Stimulated activated naive B cell treated with anti-CD40 and anti-IgM and Interleukin-4, amounts not matched to agents 10 μg/mL and 1 μg/mL and 100 μg/mL, for 72 hours (primary cell): Measurements from ENCODE around the gene IKZF3.

Experiments
- ATAC-seq, 2 donors: fragments of 150-1000 bp; cut with Tn5 transposase; replicated peaks; 2 replicates each; pipeline ENCODE4 v1.10.0; 2021; ENCODE audit warnings: moderate library complexity in 1 of 2
- DNase-seq: peaks from one replicate; pipeline ENCODE4 v3.0.0; 2021
- H3K27ac Mint-ChIP-seq: one replicate; pipeline ENCODE4 v1.8.0; 2022; ENCODE audit warnings: mild to moderate bottlenecking, mixed read lengths
- H3K27me3 Mint-ChIP-seq, 2 donors: one replicate each; pipeline ENCODE4 v1.8.0; 2022; ENCODE audit warnings: mixed read lengths in 2 of 2
- H3K36me3 Mint-ChIP-seq, 2 donors: one replicate each; pipeline ENCODE4 v1.8.0; 2022; ENCODE audit warnings: mixed read lengths in 2 of 2, mild to moderate bottlenecking in 1 of 2
- H3K4me1 Mint-ChIP-seq, 2 donors: one replicate each; pipeline ENCODE4 v1.8.0; 2022; ENCODE audit warnings: mixed read lengths in 2 of 2, mild to moderate bottlenecking in 1 of 2
- H3K4me3 Mint-ChIP-seq, 2 donors: one replicate each; pipeline ENCODE4 v1.8.0; 2022; ENCODE audit warnings: mild to moderate bottlenecking in 2 of 2, mixed read lengths in 2 of 2, moderate library complexity in 1 of 2
- H3K9me3 Mint-ChIP-seq, 2 donors: one replicate each; pipeline ENCODE4 v1.8.0; 2022; ENCODE audit warnings: mixed read lengths in 2 of 2, mild to moderate bottlenecking in 1 of 2

IKZF3 gene

GRCh38 chr17:39820541-39820940 is 43.6 kb downstream of the IKZF3 start:
- ATAC-seq (no peak), DNase-seq (no peak)
- Mint-ChIP-seq H3K27me3 (no peaks in the 10 kb centered on the region), H3K36me3 (peaks cover 63 to 70% of the 10 kb centered on the region in 2 donors), H3K4me3 (peak overlapping the region; percentile 47 to 62), H3K27ac (peak overlapping the region; percentile 94), H3K4me1 (peaks cover 41 to 52% of the 10 kb centered on the region in 2 donors), H3K9me3 (peaks cover 21 to 25% of the 10 kb centered on the region in 2 donors)

GRCh38 chr17:39818358-39819000 is 45.6 kb downstream of the IKZF3 start:
- H3K4me1 Mint-ChIP-seq = peaks cover 50 to 66% of the 10 kb centered on the region in 2 donors
- H3K27ac Mint-ChIP-seq = peak overlapping the region; percentile 93
- H3K36me3 Mint-ChIP-seq = peaks cover 57 to 70% of the 10 kb centered on the region in 2 donors
- no peaks in the 10 kb centered on the region for H3K27me3 Mint-ChIP-seq
- DNase-seq = no peak
- peak; percentile 11 to 12 for ATAC-seq
- peak overlapping the region; percentile 52 to 55 for H3K4me3 Mint-ChIP-seq
- peaks cover 11 to 15% of the 10 kb centered on the region in 2 donors for H3K9me3 Mint-ChIP-seq

- no peak overlapping the region for H3K4me3 Mint-ChIP-seq
- H3K36me3 Mint-ChIP-seq = peaks cover 48 to 69% of the 10 kb centered on the region in 2 donors
- H3K9me3 Mint-ChIP-seq = peaks cover 3 to 4% of the 10 kb centered on the region in 2 donors
- DNase-seq (no peak), ATAC-seq (no peak)
- H3K27ac Mint-ChIP-seq = no peak overlapping the region
- H3K4me1 Mint-ChIP-seq = peaks cover 38 to 58% of the 10 kb centered on the region in 2 donors
- no peaks in the 10 kb centered on the region for H3K27me3 Mint-ChIP-seq
These were observed 47.8 kb downstream of the IKZF3 start for GRCh38 chr17:39816272-39816671.

GRCh38 chr17:39814497-39814896 is 49.6 kb downstream of the IKZF3 start:
- peaks cover 44 to 60% of the 10 kb centered on the region in 2 donors for H3K36me3 Mint-ChIP-seq

GRCh38 chr17:39813631-39814030 is 50.5 kb downstream of the IKZF3 start:
- H3K4me3 Mint-ChIP-seq = no peak overlapping the region

More at GRCh38 chr17:39814497-39814896, 49.6 kb downstream of the IKZF3 start:
- peak overlapping the region; percentile 67 for H3K27ac Mint-ChIP-seq
- H3K27me3 Mint-ChIP-seq = no peaks in the 10 kb centered on the region
- H3K4me1 Mint-ChIP-seq = peaks cover 30 to 50% of the 10 kb centered on the region in 2 donors
- ATAC-seq = no peak
- DNase-seq = no peak
- H3K4me3 Mint-ChIP-seq = no peak overlapping the region
- peaks cover 3 to 5% of the 10 kb centered on the region in 2 donors for H3K9me3 Mint-ChIP-seq

GRCh38 chr17:39812466-39812865 is 51.6 kb downstream of the IKZF3 start:
- H3K27me3 Mint-ChIP-seq = no peaks in the 10 kb centered on the region
- DNase-seq (no peak), ATAC-seq (no peak)
- H3K9me3 Mint-ChIP-seq = peaks cover 3 to 5% of the 10 kb centered on the region in 2 donors
- peak overlapping the region; percentile 76 for H3K27ac Mint-ChIP-seq
- H3K4me3 Mint-ChIP-seq = no peak overlapping the region
- peaks cover 48 to 62% of the 10 kb centered on the region in 2 donors for H3K36me3 Mint-ChIP-seq
- peaks cover 32 to 57% of the 10 kb centered on the region in 2 donors for H3K4me1 Mint-ChIP-seq

More at GRCh38 chr17:39813631-39814030, 50.5 kb downstream of the IKZF3 start:
- H3K9me3 Mint-ChIP-seq = peaks cover 3 to 5% of the 10 kb centered on the region in 2 donors
- DNase-seq (no peak), ATAC-seq (peak; percentile 19 to 25)
- peaks cover 50 to 61% of the 10 kb centered on the region in 2 donors for H3K36me3 Mint-ChIP-seq
- H3K4me1 Mint-ChIP-seq = peaks cover 34 to 56% of the 10 kb centered on the region in 2 donors
- peak overlapping the region; percentile 89 for H3K27ac Mint-ChIP-seq
- no peaks in the 10 kb centered on the region for H3K27me3 Mint-ChIP-seq

GRCh38 chr17:39810939-39811728 is 53.0 kb downstream of the IKZF3 start:
- Mint-ChIP-seq H3K36me3 (peaks cover 48 to 69% of the 10 kb centered on the region in 2 donors), H3K27ac (peak overlapping the region; percentile 90)

GRCh38 chr17:39809221-39809620 is 54.9 kb downstream of the IKZF3 start:
- Mint-ChIP-seq H3K27ac (peak overlapping the region; percentile 70), H3K4me1 (peaks cover 39 to 69% of the 10 kb centered on the region in 2 donors), H3K36me3 (peaks cover 43 to 65% of the 10 kb centered on the region in 2 donors), H3K9me3 (peaks cover 3 to 5% of the 10 kb centered on the region in 2 donors), H3K4me3 (no peak overlapping the region), H3K27me3 (no peaks in the 10 kb centered on the region)
- no peak for DNase-seq
- peak; percentile 46 to 59 for ATAC-seq

More at GRCh38 chr17:39810939-39811728, 53.0 kb downstream of the IKZF3 start:
- Mint-ChIP-seq H3K4me3 (peak overlapping the region in 1 of 2 donors; percentile 8), H3K4me1 (peaks cover 38 to 67% of the 10 kb centered on the region in 2 donors), H3K9me3 (peaks cover 3 to 5% of the 10 kb centered on the region in 2 donors), H3K27me3 (no peaks in the 10 kb centered on the region)
- DNase-seq (no peak), ATAC-seq (no peak)

GRCh38 chr17:39808409-39808997 is 55.6 kb downstream of the IKZF3 start:
- H3K27me3 Mint-ChIP-seq = no peaks in the 10 kb centered on the region
- peaks cover 35 to 62% of the 10 kb centered on the region in 2 donors for H3K4me1 Mint-ChIP-seq
- H3K9me3 Mint-ChIP-seq = peaks cover 1 to 5% of the 10 kb centered on the region in 2 donors
- no peak for ATAC-seq
- peaks cover 45 to 64% of the 10 kb centered on the region in 2 donors for H3K36me3 Mint-ChIP-seq
- H3K4me3 Mint-ChIP-seq = no peak overlapping the region
- H3K27ac Mint-ChIP-seq = peak overlapping the region; percentile 60
- DNase-seq = no peak

- ATAC-seq = no peak
- peaks cover 39 to 48% of the 10 kb centered on the region in 2 donors for H3K36me3 Mint-ChIP-seq
- H3K4me3 Mint-ChIP-seq = no peak overlapping the region
- H3K4me1 Mint-ChIP-seq = peaks cover 35 to 55% of the 10 kb centered on the region in 2 donors
- no peaks in the 10 kb centered on the region for H3K27me3 Mint-ChIP-seq
- DNase-seq = no peak
- peak overlapping the region; percentile 31 for H3K27ac Mint-ChIP-seq
- H3K9me3 Mint-ChIP-seq = peaks cover 0 to 5% of the 10 kb centered on the region in 2 donors
These were observed 59.3 kb downstream of the IKZF3 start for GRCh38 chr17:39804839-39805238.

GRCh38 chr17:39801055-39801454 is 63.1 kb downstream of the IKZF3 start:
- peak overlapping the region; percentile 95 for H3K27ac Mint-ChIP-seq
- H3K9me3 Mint-ChIP-seq = peaks cover 3 to 16% of the 10 kb centered on the region in 2 donors
- DNase-seq (no peak), ATAC-seq (no peak)
- H3K36me3 Mint-ChIP-seq = peaks cover 56 to 62% of the 10 kb centered on the region in 2 donors
- H3K4me1 Mint-ChIP-seq = peaks cover 43 to 64% of the 10 kb centered on the region in 2 donors
- H3K4me3 Mint-ChIP-seq = peak overlapping the region; percentile 18 to 55
- no peaks in the 10 kb centered on the region for H3K27me3 Mint-ChIP-seq

GRCh38 chr17:39800540-39800939 is 63.6 kb downstream of the IKZF3 start:
- Mint-ChIP-seq H3K9me3 (peaks cover 3 to 16% of the 10 kb centered on the region in 2 donors), H3K36me3 (peaks cover 55 to 58% of the 10 kb centered on the region in 2 donors), H3K4me3 (peak overlapping the region; percentile 18 to 55), H3K27ac (peak overlapping the region; percentile 95), H3K27me3 (no peaks in the 10 kb centered on the region), H3K4me1 (peaks cover 41 to 61% of the 10 kb centered on the region in 2 donors)
- ATAC-seq = peak; percentile 81 to 87
- no peak for DNase-seq

GRCh38 chr17:39799395-39799794 is 64.7 kb downstream of the IKZF3 start:
- Mint-ChIP-seq H3K4me3 (no peak overlapping the region), H3K9me3 (peaks cover 3 to 16% of the 10 kb centered on the region in 2 donors), H3K36me3 (peaks cover 48 to 49% of the 10 kb centered on the region in 2 donors), H3K4me1 (peaks cover 37 to 62% of the 10 kb centered on the region in 2 donors), H3K27me3 (no peaks in the 10 kb centered on the region), H3K27ac (peak overlapping the region; percentile 88)
- DNase-seq (no peak), ATAC-seq (no peak)
